Measurements from ENCODE around the gene MCTP2.
A peak's percentile ranks its signal among the peaks of the same experiment; 100 is the strongest.

MCTP2 gene

DNA sequence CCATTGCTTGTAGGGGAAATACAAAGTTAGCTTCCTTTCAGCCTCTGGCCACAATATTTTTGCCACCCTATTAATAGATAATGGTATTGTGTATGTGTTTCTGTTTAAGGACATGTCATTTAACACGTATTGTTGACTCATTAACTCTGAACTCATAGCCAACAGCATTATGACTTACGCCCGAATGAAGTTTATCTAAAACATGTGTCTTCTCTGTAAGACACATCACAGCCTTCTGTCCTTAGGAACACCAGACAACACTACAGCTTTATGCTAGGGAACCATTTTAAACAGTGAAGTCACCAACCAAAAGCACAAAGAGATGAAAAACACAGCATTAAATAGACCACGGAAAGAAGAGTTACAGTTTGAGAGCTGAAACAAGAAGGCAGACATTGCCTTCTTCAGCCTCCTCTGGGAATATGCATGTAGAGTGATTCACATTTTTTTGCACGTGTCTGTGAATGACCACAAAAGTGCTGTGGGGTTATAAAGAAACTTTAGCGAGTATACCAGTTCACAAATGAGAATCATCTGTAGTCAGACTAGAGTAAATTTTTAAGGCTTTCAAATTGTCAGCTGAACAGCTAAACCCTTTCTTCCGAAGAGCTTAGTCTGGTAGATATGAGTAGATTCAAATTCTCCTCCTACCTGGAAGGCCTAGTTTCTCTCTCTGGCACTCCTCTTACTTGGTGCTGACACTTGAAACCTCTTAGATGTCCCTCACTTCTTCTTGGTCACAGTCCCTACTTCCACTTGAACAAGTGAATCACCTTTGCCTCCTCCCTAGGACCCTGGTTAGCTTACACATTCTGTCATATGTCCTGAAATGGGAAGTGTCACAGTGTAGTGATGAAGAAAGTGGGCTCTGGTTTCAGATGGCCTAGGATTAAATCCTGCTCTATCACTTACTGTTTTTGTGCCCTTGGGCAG, 32.2 kb downstream of the MCTP2 start:
- peak; percentile 2 for DNase-seq (ENCODE audit: low spot score)

DNA sequence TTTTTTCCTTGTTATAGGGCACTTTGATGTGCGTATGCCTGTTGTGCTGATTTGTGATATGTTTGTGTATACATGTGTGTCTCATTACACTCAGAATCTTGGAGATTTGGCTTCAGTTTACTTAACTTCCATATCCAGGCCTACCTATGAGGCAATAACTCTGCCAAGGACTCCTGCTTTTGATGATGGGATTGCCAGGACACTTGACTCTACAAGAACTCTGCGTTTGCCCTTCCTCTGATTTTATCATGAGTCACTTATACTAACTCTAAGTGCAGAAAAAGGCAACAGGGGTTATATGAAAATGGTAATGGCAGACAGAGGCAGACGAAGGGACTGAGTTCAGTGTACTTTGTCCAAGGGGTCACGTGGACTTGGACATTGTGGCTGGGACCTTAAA, 33.6 kb downstream of the MCTP2 start:
- DNase-seq (ENCODE audit: low spot score) = no peak

DNA sequence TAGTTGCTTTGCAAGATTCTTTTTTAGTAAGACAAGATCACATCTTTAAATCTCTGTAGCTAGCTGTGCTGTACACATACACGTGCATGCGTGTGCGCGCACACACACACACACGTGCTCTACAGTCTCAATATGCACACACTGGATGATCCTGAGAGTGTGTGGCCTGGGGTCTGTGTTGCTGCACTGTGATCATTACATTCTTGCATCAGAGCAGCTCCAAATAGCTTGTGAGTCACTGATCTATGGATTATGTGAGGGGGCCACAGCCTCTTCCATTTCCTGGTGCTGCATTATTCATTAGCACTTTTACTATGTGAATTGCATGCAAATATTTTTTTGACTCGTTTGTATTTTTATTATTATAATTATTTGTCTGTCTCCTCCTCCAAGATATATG, 34.6 kb downstream of the MCTP2 start:
- no peak for DNase-seq (ENCODE audit: low spot score)

DNA sequence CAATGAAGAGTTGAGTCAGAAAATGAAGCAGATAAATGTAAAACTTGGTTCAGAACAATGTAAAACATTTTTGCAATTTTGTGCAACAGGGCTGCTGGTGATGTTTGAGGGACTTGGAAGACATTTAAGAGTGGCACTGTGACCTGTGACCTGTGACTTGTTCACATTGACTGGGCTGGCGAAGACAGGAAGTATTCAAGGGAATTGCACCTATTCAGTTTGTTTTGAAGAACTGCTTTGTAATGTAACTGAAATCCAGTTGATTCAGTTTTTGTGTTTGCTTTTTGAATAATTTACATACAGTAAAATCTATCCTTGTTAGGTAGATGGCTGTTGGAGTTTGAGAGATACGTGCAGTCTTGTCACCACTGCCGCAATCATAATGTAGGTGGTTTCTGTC, 35.4 kb downstream of the MCTP2 start:
- no peak for DNase-seq (ENCODE audit: low spot score)

DNA sequence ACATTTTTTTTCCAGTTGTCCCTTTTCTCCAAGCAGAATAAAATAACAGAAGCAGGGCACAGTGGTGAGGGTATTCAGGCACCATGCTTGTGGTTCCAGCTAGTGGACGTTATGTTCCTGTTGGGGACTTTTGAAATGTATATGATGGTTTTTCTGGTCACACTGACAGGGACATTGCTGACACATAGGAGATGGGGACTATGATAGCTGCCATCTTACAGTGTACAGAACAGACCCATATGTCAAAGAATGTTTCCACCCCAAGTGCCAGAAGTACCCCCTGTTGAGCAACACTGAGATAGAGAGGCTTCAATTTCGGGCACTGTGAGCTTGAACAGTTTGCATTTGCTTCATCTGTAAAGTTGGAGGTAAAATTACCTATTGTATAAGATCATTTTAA, 38.6 kb downstream of the MCTP2 start:
- DNase-seq (ENCODE audit: low spot score) = no peak

DNA sequence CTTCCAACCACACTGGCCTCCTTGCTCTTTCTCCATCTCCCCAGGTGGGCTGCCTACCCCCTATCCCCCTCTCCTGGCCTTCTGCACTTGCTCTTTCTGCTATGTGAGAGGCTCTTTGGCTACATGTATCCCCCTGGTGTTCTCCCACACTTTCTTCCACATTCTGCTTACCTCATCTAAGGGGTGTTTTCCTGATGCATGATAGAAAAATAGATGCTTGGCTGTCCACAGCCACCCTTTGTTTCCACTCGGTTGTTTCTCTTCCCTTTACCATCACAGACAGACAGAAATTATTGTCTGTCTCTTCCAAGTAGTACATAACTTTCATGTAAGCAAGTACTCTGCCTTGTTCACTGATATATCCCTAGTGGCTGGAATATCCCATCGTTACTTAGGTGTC, 39.2 kb downstream of the MCTP2 start:
- DNase-seq (ENCODE audit: low spot score) = no peak

DNA sequence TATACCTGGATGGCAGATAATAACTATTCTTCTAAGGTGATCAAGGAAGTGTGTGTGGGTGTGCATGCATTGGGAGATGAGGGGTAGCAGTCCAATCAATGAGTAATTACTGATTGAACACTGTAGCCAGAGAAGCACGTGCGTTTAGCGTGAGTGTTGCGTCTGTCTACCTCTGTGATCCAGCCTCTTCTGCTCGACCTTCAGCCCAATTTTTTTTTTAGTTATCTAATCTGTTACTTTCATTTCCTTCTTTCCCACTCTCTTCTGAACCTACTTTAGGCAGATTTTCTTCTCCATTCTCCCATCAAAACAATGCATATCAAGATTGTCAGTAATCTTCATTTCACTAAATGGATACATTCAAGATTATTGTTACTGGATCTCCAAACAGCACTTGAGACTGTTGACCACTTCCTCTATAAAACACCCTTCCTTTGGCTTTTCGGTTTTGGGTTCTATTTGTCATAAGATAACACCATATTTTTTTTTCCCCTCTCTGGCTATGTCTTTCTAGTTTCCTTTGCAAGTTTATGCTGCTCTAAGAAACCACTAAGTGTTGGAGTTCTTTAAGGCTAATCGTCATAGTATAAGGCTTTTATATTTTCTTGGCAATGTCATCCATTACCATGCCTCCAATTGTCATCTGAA, 41.0 kb downstream of the MCTP2 start:
- DNase-seq (ENCODE audit: low spot score) = no peak

DNA sequence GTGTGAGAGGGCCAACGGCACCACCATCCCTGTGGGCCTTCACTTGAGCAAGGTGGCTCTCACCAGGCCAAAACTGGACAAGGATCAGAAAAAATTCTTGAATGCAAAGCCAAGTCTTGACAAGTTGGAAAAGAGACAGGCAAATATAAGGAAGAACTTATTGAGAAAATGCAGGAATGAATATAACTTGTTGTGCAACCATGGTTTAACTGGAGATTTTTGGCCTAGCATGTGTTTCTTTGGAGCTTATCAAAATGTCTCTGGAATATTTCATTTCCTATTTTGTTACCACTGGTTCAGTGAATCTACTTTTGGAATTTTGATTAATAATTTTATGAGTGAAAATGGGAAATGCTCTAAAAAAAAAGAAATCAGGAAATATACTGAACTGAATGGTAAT, 42.5 kb downstream of the MCTP2 start:
- no peak for DNase-seq (ENCODE audit: low spot score)

DNA sequence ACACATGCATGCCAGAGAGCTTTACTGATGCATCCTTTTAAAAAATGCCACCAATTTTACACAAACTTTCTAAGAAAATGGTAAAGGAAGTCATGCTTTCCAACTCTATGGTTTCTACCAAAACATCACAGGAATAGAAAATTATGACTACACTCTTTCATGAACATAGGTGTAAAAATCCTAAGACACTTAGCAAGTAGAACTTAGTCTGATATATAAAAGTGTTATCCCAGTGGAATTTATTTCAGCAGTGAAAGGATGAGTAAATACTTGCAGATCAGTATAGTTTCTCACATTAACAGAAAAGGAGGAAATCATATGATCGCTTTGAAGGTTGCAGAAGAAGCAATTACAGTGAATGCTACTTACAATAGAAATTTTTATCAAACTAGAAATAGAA, 43.4 kb downstream of the MCTP2 start:
- no peak for DNase-seq (ENCODE audit: low spot score)

DNA sequence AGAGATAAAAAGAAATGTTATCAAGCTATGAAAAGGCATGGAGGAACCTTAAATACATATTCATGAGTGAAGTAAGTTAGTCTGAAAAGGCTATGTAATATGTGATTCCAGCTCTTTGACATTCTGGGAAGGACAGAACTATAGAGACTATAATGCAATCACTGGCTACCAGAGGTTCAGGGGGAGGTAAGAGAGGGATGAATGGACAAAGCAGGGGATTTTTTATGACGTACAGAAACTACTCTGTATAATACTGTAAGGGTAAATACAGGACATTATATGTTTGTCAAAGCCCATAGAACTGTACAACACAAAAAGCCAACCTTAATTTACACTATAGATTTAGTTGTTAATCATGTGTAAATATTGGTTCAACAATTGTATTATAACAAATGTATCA, 46.1 kb downstream of the MCTP2 start:
- DNase-seq (ENCODE audit: low spot score) = no peak

DNA sequence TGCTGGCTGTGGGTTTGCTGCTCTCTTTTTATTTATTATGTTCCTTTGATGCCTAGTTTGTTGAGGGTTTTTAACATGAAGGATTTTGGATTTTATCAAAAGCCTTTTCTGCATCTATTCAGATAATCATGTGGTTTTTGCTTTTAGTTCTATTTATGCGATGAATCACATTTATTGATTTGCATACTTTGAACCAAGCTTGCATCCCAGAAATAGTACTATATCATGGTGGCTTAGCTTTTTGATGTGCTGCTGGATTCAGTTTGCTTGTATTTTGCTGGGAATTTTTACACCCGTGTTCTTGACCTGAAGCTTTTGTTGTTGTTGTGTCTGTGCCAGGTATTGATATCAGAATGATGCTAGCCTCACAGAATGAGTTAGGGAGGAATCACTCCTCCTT, 48.4 kb downstream of the MCTP2 start:
- DNase-seq (ENCODE audit: low spot score) = no peak

DNA sequence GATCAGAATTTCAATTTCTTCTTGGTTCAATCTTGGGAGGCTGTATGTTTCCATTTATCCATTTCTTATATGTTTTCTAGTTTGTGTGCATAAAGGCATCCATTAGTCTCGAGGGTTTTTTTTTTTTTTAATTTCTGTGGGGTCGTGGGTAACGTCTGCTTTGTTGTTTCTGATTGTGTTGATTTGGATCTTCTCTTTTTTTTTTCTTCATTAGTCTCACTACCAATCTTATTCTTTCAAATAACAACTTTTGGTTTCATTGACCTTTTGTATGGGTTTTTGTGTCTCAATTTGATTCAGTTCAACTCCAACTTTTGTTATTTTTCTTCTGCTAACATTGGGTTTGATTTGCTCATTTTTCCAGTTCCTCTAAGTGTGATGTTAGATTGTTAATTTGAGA, 48.9 kb downstream of the MCTP2 start:
- DNase-seq (ENCODE audit: low spot score) = no peak

DNA sequence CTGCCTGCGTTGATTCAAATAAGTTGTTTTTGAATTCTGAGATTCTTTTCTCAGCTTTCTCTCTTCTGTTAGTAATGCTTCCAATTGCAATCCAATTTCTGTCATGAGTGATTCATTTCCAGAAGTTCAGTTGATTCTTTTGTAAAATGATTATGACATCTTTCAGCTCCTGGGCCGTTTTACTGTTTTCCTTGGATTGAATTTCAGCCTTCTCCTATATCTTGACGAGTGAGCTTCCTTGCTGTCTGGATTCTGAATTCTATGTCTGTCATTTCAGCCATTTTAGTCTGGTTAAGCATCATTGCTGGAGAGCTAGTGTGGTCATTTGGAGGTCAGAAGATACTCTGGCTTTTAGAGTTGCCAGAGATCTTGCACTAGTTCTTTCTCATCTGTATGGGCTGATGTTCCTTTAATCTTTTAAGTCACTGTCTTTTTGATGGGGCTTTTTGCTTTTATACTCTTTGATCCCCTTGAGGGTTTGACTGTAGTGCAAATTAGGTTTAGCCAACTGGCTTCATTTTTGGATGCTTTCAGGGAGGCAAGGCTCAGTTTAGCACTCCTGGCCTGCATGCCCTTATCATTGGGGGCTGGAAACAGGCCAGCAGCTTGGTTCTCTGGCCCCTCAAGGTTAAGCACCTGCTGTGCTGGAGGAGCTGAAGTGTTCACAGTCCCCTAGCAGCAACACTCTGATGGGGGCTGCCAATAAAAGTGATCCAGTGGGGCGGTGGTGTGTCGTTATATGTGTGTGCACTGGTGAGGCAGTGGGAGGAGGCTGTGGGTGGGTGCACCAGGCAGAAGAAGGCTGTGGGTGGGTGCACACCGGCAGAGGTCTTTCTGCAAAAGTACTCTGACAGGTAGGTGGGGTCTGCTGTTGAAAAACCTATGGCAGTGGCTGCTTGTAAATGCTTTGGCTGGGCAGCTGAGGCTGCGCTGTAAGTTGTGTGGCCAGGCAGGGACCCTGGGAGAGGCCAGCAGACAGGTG, 51.2 kb downstream of the MCTP2 start:
- no peak for DNase-seq (ENCODE audit: low spot score)

DNA sequence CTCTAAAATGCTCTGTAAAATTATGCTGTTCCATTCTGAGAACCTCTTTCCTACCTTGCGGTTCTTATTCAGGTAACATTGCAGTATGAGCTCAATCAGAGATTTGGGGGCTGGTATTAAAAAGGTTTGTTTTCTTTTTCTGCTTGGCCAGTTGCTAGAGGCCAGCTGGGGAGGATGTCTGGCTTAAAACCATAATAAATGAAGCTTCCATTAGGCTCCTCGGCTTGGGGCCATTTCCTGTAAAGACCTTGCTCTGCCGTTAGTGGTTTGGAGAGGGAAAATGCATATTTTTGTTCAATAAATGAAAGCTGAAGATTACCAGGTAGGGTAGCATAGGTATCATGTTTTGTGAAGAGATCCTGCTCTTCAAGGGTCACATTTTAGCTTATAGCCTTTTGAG, 55.2 kb downstream of the MCTP2 start:
- no peak for DNase-seq (ENCODE audit: low spot score)

DNA sequence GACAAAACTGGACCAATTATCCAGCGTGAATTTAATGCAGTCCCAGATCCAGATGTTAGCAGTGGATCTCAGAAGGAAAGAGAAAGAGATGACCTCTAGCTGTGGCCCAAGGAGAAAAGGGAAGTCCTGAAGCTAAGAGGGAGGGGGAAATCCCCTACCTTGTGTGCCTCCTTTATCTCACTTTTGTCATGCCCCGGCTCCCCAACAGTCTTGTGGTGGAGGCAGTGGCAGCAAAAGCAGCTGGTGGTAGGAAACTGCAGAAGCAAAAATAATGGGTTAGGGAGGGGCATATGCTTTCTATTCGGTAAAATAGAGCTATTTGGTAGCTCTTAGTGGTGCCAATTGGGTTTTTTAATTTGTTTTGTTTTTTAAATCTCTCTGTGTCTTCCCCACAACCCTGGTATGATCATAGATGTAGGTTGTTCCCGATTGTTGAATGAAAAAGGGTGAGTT, 56.5 kb downstream of the MCTP2 start:
- no peak for DNase-seq (ENCODE audit: low spot score)

DNA sequence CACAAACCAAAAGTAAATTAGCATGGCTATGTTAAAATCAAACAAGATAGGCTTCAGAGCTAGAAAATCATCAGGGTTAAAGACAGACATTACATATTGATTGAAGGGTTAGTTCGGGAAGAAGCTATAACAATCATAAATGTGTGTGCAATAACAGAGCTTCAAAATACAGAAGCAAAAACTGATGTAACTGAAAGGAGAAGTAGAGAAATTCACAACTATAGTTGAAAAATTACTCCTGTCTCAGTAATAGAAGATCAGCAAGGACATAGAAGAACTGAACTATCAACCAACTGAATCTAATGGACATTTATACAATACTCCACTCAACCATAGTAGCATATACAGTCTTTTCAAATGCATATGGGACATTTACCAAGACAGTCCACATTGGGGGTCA, 59.4 kb downstream of the MCTP2 start:
- no peak for DNase-seq (ENCODE audit: low spot score)

DNA sequence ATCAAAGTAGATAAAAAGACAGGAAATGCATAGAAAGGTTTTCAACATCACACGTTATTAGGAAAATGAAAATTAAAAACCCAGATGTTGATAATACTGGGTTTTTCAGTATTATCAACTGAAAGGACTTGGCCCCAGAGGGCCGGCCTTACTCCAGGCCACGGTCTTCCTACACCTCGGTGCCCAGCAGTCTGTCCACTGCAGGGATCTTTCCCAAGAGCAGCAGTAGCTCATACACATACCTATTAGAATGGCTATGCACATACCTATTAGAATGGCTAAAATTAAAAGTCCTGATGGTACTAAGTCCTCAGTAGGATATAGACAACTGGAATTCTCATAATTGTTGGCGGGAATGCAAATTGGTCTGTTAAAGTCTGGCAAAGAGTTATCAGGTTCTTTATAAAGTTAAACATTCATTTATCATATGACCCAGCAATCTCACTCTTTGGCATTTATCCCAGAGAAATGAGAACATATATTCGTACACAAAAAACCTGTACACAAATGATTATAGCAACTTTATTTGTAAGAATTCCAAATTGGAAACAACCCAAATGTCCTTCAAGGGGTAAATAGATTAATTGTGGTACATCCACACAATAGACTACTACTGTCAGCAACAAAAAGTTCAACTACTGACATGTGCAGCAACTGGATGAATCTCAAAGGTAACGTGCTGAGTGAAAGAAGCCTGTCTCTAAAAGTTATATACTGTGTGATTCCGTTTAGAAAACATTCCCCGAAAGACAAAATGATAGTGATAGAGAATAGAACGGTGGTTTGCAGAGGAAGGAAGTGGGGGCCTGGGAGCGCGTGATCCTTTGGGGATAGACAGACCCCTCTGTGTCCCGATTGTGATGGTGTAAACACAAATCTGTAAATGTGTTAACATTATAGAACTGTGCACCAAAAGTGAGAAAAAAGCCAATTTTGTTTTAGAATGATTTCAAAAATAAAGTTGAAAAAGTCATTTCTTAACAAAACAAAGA, 62.3 kb downstream of the MCTP2 start:
- DNase-seq (ENCODE audit: low spot score) = no peak

DNA sequence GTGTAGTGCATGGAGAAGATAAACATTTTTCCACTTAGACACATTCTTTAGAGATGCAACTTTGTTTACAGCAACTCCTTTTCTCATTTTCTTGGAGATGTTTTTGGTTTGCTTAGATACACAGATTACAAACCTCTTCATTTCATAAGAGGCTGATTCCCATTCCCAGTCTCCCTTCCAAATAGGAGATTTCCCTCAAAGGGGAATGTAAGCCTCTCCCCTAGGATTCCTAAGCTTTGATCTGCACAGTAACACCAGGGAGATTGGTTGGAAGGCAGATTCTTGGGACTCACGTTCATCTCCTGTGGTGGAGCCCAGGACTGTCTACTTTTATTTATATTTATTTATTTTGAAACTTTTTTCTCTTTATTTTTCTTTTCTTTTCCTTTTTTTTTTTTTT, 63.2 kb downstream of the MCTP2 start:
- DNase-seq (ENCODE audit: low spot score) = no peak

DNA sequence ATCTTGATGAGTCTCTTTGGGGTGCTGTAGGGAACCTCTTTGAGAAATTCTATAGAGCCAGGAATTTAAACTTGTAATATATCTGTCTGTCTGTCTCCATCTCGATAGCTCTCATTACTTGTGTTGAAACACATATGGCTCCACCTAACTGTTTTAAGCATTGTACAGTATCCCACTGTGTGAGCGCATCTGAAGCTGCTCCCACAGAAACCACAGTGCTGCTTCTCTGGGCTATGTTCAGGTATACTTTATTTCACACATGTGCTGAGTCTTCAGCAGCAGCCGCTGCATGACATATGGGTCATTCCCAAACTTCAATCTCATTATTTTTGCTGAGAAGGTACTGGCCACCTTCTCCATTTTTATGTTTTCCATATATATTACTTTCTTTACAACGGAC, 63.9 kb downstream of the MCTP2 start:
- no peak for DNase-seq (ENCODE audit: low spot score)

DNA sequence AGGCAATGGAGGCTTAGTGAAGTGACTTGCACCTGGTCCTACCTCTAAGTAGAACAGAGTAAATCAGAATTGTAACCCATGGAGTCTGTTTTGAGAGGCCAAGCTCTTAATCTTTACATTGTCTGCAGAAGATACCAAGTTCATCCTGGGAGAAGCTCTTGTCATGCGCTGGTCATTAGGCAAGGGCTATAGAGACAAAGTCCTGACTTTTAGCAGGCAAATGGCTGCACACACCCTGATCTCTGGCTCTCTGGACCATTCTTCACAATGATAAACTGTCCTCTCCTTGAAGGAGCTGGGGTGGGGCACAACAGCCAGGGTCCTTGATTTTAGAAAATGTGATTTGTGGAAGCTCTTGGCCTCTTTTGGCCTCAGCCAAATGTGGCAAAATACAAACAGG, 65.4 kb downstream of the MCTP2 start:
- DNase-seq (ENCODE audit: low spot score) = no peak

DNA sequence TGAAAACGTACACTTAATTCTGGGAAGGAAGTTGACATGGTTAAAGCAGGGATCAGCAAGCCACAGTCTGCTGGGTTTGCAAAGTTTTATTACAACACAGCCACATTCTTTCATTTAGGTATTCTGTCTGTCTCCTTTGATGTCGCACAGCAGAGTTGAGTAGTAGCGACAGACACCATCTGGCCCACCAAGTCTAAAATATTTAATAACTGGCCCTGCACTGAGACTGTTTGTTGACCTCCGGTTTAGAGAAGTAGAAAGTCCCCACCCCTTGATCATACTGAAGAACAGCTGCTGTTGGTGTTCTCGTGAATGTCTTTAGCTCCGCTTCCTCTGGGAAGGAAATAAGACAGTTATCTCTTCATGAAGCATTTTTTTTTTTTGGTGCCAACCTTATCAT, 66.2 kb downstream of the MCTP2 start:
- no peak for DNase-seq (ENCODE audit: low spot score)

All from RKO (cell line).